Subcutaneous abdominal adipose tissue (tissue), 5 donors: ENCODE results near the gene ZNF426.
A peak's percentile ranks its signal among the peaks of the same experiment; 100 is the strongest.
"Not testable (repeated sequence)": the region's sequence is repeated elsewhere in the genome, so short reads cannot be mapped to it uniquely, and the experiment has no call there.

Source experiments
- H3K27ac ChIP-seq: one replicate; pipeline ENCODE4 v1.7.0; 2013; ENCODE audit warnings: low read depth, mild to moderate bottlenecking, inconsistent platforms, low read length, moderate library complexity
- H3K27me3 ChIP-seq, 5 donors: one replicate each; pipeline ENCODE4 v1.7.0; 2013; ENCODE audit warnings: low read length in 5 of 5, inconsistent platforms in 1 of 5; ENCODE audit not compliant: control insufficient read depth in 5 of 5, insufficient read depth in 4 of 5
- H3K36me3 ChIP-seq, 5 donors: one replicate each; pipeline ENCODE4 v1.7.0; 2013; ENCODE audit warnings: low read length in 5 of 5; ENCODE audit not compliant: control insufficient read depth in 5 of 5, insufficient read depth in 5 of 5
- H3K4me1 ChIP-seq, 5 donors: one replicate each; pipeline ENCODE4 v1.7.0; 2013; ENCODE audit warnings: low read length in 5 of 5, mild to moderate bottlenecking in 3 of 5, moderate library complexity in 1 of 5; ENCODE audit not compliant: control insufficient read depth in 5 of 5, insufficient read depth in 5 of 5
- H3K4me3 ChIP-seq, 5 donors: one replicate each; pipeline ENCODE4 v1.7.0; 2013; ENCODE audit warnings: low read length in 5 of 5, low read depth in 1 of 5
- H3K9ac ChIP-seq, 5 donors: one replicate each; pipeline ENCODE4 v1.7.0; 2013; ENCODE audit warnings: low read length in 5 of 5, mild to moderate bottlenecking in 4 of 5, moderate library complexity in 3 of 5
- H3K9me3 ChIP-seq, 5 donors: one replicate each; pipeline ENCODE4 v1.7.0; 2013; ENCODE audit warnings: low read length in 5 of 5; ENCODE audit not compliant: control insufficient read depth in 5 of 5
- donor health status: healthy.
- donor health status: healthy.
- donor health status: healthy.
- donor health status: healthy.
- donor health status: healthy.

Gene ZNF426

GRCh38 chr19:9538183-9539058, at the start of gene ZNF426:
Gene ZNF426 (minus strand): TSS chr19:9538645. CDS start chr19:9536232, 2,413 bp downstream.
- peaks cover 8 to 30% (median 29%) of the 10 kb centered on the region in 5 donors for H3K9me3 ChIP-seq
- peak within 1 kb of the TSS; percentile 95 to 99 (median 98) for H3K9ac ChIP-seq
- peak within 1 kb of the TSS; percentile 95 for H3K27ac ChIP-seq
- peaks cover 0 to 16% (median 15%) of the 10 kb centered on the region in 5 donors for H3K4me1 ChIP-seq
- peaks cover 11 to 32% (median 31%) of the 10 kb centered on the region in 5 donors for H3K36me3 ChIP-seq
- no peaks in the 10 kb centered on the region for H3K27me3 ChIP-seq
- H3K4me3 ChIP-seq = peak within 1 kb of the TSS; percentile 89 to 99 (median 98)

GRCh38 chr19:9586764-9587163, 48.3 kb upstream of the ZNF426 start:
- Histone ChIP-seq H3K36me3 (no peaks in the 10 kb centered on the region), H3K9me3 (no peaks in the 10 kb centered on the region), H3K4me1 (peaks cover 0 to 19% (median 15%) of the 10 kb centered on the region in 5 donors), H3K4me3 (no peak overlapping the region), H3K27ac (no peak overlapping the region), H3K9ac (no peak overlapping the region), H3K27me3 (no peaks in the 10 kb centered on the region)

- peaks cover 0 to 3% (median under 1%) of the 10 kb centered on the region in 5 donors for H3K36me3 ChIP-seq
- H3K9me3 ChIP-seq = peaks cover 0 to 14% (median 5%) of the 10 kb centered on the region in 5 donors
- H3K27me3 ChIP-seq = no peaks in the 10 kb centered on the region
- H3K27ac ChIP-seq = peak within 1 kb of the TSS; percentile 85
- peaks cover 0 to 19% (median 15%) of the 10 kb centered on the region in 5 donors for H3K4me1 ChIP-seq
- H3K9ac ChIP-seq = peak within 1 kb of the TSS; percentile 88 to 96 (median 90)
- H3K4me3 ChIP-seq = peak within 1 kb of the TSS; percentile 89 to 98 (median 96)
Measured at GRCh38 chr19:9584073-9584833, 45.8 kb upstream of the ZNF426 start, which contains the start of gene ZNF121. Gene ZNF121 (minus strand): TSS chr19:9584504. CDS start chr19:9568097, 16,407 bp downstream.

DNA sequence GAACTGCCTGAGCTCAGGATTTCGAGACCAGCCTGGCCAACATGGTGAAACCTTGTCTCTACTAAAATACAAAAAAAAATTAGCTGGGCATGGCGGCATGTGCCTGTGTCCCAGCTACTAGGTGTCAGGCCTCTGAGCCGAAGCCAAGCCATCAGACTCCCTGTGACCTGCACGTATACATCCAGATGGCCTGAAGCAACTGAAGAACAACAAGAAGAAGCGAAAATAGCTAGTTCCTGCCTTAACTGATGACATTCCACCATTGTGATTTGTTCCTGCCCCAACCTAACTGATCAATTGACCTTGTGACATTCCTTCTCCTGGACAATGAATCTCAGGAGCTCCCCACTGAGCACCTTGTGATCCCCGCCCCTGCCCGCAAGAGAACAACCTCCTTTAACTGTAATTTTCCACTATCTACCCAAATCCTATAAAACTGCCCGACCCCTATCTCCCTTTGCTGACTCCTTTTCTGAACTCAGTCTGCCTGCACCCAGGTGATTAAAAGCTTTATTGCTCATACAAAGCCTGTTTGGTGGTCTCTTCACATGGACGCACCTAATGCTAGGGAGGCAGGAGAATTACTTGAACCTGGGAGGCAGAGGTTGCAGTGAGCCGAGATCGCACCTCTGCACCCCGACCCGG, 43.8 kb upstream of the ZNF426 start:
- Histone ChIP-seq H3K4me1 (peaks cover 0 to 19% (median 15%) of the 10 kb centered on the region in 5 donors), H3K9me3 (peaks cover 3 to 29% (median 21%) of the 10 kb centered on the region in 5 donors)
- H3K9ac ChIP-seq, H3K27me3 ChIP-seq, H3K27ac ChIP-seq, H3K36me3 ChIP-seq, H3K4me3 ChIP-seq: not testable (repeated sequence)

DNA sequence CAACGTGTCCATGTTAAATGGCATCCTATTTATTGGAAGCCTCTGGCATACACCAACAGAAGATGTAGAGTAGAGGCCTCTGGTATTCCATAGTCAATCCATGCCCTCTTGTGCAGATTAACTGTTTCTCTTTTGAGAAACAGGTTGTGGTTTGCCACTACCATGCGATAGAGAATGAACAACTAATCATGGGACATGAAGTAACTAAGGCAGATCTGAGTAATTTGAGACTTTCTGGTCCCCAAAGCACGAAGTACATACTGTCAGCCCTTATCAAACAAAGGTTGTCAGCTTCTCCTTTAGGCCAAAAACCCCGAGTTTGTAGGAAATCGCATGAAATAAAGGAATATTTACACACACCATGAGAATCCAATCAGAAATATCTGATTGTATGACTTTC, 42.3 kb upstream of the ZNF426 start:
- no peak overlapping the region for H3K9ac ChIP-seq
- peaks cover 0 to 19% (median 15%) of the 10 kb centered on the region in 5 donors for H3K4me1 ChIP-seq
- no peak overlapping the region for H3K4me3 ChIP-seq
- H3K27ac ChIP-seq = no peak overlapping the region
- peaks cover 3 to 35% (median 28%) of the 10 kb centered on the region in 5 donors for H3K9me3 ChIP-seq
- peaks cover 4 to 8% (median 5%) of the 10 kb centered on the region in 5 donors for H3K36me3 ChIP-seq
- H3K27me3 ChIP-seq = no peaks in the 10 kb centered on the region

DNA sequence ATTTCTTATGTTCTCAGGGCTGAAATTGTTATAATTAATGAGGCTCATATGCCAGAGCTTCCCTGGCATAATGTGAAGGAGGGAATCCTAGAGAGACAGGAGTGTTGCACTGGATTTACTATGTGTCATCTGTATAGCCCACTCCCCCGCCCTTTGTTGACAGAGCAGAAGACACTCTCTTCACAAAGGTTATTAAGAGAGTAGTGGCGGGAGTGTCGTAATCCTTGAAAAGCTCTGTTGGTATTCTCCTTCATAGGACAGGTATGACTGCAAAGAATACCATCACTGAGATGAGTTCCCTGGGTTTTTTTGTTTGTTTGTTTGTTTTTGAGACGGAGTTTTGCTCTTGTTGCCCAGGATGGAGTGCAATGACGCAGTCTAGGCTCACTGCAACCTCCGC, 31.8 kb upstream of the ZNF426 start:
- peaks cover 31 to 38% (median 34%) of the 10 kb centered on the region in 5 donors for H3K36me3 ChIP-seq

GRCh38 chr19:9566729-9567128, 28.3 kb upstream of the ZNF426 start:
- peaks cover 72 to 95% (median 87%) of the 10 kb centered on the region in 5 donors for H3K9me3 ChIP-seq
- H3K4me1 ChIP-seq = peaks cover 0 to 4% (median 0%) of the 10 kb centered on the region in 5 donors
- H3K9ac ChIP-seq = no peak overlapping the region
- peak overlapping the region; percentile 38 to 65 (median 50) for H3K4me3 ChIP-seq
- no peak overlapping the region for H3K27ac ChIP-seq
- peaks cover 50 to 62% (median 56%) of the 10 kb centered on the region in 5 donors for H3K36me3 ChIP-seq
- no peaks in the 10 kb centered on the region for H3K27me3 ChIP-seq

More for the DNA sequence above, 31.8 kb upstream of the ZNF426 start:
- Histone ChIP-seq H3K4me3 (peak overlapping the region in 4 of 5 donors; percentile 13 to 62 (median 31)), H3K9ac (no peak overlapping the region), H3K27me3 (no peaks in the 10 kb centered on the region), H3K9me3 (peaks cover 61 to 94% (median 86%) of the 10 kb centered on the region in 5 donors), H3K27ac (no peak overlapping the region), H3K4me1 (peaks cover 0 to 4% (median 0%) of the 10 kb centered on the region in 5 donors)

DNA sequence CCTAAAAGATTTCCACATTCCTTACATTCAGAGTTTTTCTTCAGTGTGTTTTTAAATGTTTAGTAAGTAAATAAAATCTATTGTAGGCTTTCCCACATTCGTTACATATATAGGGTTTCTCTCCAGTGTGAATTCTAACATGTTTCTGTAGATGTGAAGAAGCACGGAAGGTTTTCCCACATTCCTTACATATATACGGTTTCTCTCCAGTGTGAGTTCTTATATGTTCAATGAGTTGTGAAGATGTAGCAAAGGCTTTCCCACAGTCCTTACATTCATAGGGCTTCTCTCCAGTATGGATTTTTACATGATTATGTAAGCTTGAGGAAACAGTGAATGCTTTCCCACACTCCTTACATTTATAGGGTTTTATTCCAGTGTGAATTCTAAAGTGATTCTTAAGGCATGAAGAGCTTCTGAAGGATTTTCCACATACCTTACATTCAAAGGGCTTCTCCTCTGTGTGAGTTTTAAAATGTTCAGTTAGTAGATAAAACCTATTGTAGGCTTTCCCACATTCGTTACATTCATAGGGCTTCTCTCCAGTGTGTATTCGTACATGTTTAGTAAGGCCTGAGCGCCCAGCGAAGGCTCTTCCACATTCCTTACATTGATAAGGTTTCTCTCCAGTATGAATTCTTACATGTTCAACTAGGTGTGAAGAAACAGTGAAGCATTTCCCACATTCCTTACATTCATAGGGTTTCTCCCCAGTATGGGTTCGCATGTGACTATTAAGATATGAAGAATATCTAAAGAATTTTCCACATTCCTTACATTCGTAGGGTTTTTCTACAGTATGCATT, 27.7 kb upstream of the ZNF426 start:
- Histone ChIP-seq H3K4me3 (peak overlapping the region; percentile 38 to 65 (median 50)), H3K9ac (peak overlapping the region in 1 of 5 donors; percentile 84), H3K27ac (no peak overlapping the region), H3K4me1 (peaks cover 0 to 4% (median 0%) of the 10 kb centered on the region in 5 donors), H3K36me3 (peaks cover 55 to 67% (median 60%) of the 10 kb centered on the region in 5 donors), H3K9me3 (peaks cover 68 to 95% (median 87%) of the 10 kb centered on the region in 5 donors), H3K27me3 (no peaks in the 10 kb centered on the region)
